Hematopoietic multipotent progenitor cell (in vitro differentiated cells): ENCODE results near the gene ABCA4. TPM values are rescaled to one million over a fixed set of nuclear protein-coding genes. Genes with fewer than 3 reads are reported as not detected.

ENCODE experiments used
- DNase-seq, 3 donors: peaks; one replicate each; pipeline ENCODE4 v3.0.0-alpha.2; 2011 to 2015; ENCODE audit warnings: low read depth in 2 of 3, low spot score in 2 of 3
- total RNA-seq: library from RNA; depleted of rRNA; stranded (reverse); fragments of >200 nt; gene quantifications from one replicate; pipeline ENCODE4 v1.2.3, GENCODE V29; 2012

The ABCA4 gene
- total RNA-seq, 1 donor = not detected

- no peak for DNase-seq
Observed at GRCh38 chr1:94105581-94105952, 15.4 kb downstream of the ABCA4 start.

GRCh38 chr1:94104776-94105580 lies 16.0 kb downstream of the ABCA4 start:
- no peak for DNase-seq

GRCh38 chr1:94104127-94104684 lies 16.7 kb downstream of the ABCA4 start:
- no peak for DNase-seq

GRCh38 chr1:94103608-94104007 lies 17.3 kb downstream of the ABCA4 start:
- DNase-seq = no peak

- peak in 2 of 3 donors; percentile 28 to 63 for DNase-seq
Observed at GRCh38 chr1:94101613-94102525, 19.1 kb downstream of the ABCA4 start.

GRCh38 chr1:94100785-94101612 lies 19.9 kb downstream of the ABCA4 start:
- DNase-seq = no peak

GRCh38 chr1:94100129-94100784 lies 20.7 kb downstream of the ABCA4 start:
- DNase-seq = no peak

GRCh38 chr1:94099303-94099702 lies 21.6 kb downstream of the ABCA4 start:
- no peak for DNase-seq

- DNase-seq = no peak
Observed at GRCh38 chr1:94098585-94099111, 22.3 kb downstream of the ABCA4 start.

GRCh38 chr1:94096797-94097549 lies 24.0 kb downstream of the ABCA4 start:
- DNase-seq = no peak

GRCh38 chr1:94095744-94096469 lies 25.0 kb downstream of the ABCA4 start:
- DNase-seq = no peak

- DNase-seq = no peak
Observed at GRCh38 chr1:94095112-94095637, 25.8 kb downstream of the ABCA4 start.

GRCh38 chr1:94094469-94095111 lies 26.4 kb downstream of the ABCA4 start:
- DNase-seq = peak in 2 of 3 donors; percentile 36 to 55

- peak in 2 of 3 donors; percentile 31 to 38 for DNase-seq
Observed at GRCh38 chr1:94093996-94094395, 27.0 kb downstream of the ABCA4 start.

GRCh38 chr1:94093396-94093795 lies 27.6 kb downstream of the ABCA4 start:
- no peak for DNase-seq

GRCh38 chr1:94092210-94092613 lies 28.7 kb downstream of the ABCA4 start:
- peak in 2 of 3 donors; percentile 93 to 99 for DNase-seq

- no peak for DNase-seq
Observed at GRCh38 chr1:94090761-94091160, 30.2 kb downstream of the ABCA4 start.

- no peak for DNase-seq
Observed at GRCh38 chr1:94087193-94087592, 33.8 kb downstream of the ABCA4 start.
